Ovary (tissue), 3 donors: ENCODE data around the gene CBX6.
A peak's percentile ranks its signal among the peaks of the same experiment; 100 is the strongest.

ENCODE experiments used
- EP300 ChIP-seq: sonication (generic); formaldehyde crosslinking; IDR thresholded peaks from one replicate; pipeline ENCODE4 v1.6.1; 2017; ENCODE audit warnings: antibody characterized with exemption
- TF ChIP-seq, protein P1 (sequence below), 3 donors: fragments of 450-650 bp in 2 of 3; fragments of 200-600 bp in 1 of 3; IDR thresholded peaks; one replicate each; pipeline versions ENCODE4 v1.5.1 to v1.8.0; 2016 to 2022; ENCODE audit warnings: antibody characterized with exemption in 3 of 3, mild to moderate bottlenecking in 1 of 3
- donor health status: DM: no; HTN: no; CAD: no.

DNA sequence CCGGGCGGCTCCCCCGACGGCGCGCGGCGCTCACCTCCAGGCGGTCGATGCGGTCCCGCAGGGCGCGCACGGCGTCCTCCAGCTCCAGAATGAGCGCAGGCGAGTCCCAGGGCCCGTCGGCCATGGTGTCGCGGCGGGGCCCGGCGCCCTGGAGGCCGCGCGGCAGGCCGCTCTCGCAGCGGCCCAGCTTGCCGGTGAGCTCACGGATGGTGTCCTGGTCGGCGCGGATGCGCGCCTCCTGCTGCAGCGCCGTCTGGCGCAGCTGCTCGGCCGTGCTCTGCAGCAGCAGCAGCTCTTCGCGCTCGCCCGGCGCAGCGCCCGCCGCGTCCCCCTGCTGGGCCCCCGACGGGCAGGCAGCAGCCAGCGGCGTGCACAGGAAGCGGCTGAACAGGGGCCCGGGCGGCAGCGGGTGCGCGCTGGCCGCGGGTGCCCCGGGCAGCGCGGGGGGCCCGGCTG lies 28.8 kb downstream of the CBX6 start:
- TF ChIP-seq, protein P1, sequence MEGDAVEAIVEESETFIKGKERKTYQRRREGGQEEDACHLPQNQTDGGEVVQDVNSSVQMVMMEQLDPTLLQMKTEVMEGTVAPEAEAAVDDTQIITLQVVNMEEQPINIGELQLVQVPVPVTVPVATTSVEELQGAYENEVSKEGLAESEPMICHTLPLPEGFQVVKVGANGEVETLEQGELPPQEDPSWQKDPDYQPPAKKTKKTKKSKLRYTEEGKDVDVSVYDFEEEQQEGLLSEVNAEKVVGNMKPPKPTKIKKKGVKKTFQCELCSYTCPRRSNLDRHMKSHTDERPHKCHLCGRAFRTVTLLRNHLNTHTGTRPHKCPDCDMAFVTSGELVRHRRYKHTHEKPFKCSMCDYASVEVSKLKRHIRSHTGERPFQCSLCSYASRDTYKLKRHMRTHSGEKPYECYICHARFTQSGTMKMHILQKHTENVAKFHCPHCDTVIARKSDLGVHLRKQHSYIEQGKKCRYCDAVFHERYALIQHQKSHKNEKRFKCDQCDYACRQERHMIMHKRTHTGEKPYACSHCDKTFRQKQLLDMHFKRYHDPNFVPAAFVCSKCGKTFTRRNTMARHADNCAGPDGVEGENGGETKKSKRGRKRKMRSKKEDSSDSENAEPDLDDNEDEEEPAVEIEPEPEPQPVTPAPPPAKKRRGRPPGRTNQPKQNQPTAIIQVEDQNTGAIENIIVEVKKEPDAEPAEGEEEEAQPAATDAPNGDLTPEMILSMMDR (IDR thresholded peaks at IDR 0.05) = peak in 2 of 3 donors; percentile 48 to 77
- TF ChIP-seq EP300 = no peak
